SK-N-SH (cell line): ENCODE data around the gene MTUS2.

Source experiments
- EP300 ChIP-seq, 2 experiments: IDR thresholded peaks; 2 replicates each; pipeline versions ENCODE4 v1.4.0 to v1.6.1; 2012; ENCODE audit warnings: borderline replicate concordance in 1 of 2, low read depth in 1 of 2, low read length in 1 of 2
- POLR2AphosphoS5 ChIP-seq: IDR thresholded peaks from 2 replicates; pipeline ENCODE4 v1.6.1; 2012; ENCODE audit warnings: low read depth, low read length
- RAD21 ChIP-seq: IDR thresholded peaks from 2 replicates; pipeline ENCODE4 v1.6.1; 2012; ENCODE audit warnings: mild to moderate bottlenecking, low read length
- TEAD4 ChIP-seq: IDR thresholded peaks from 2 replicates; pipeline ENCODE4 v1.4.0; 2012; ENCODE audit warnings: mild to moderate bottlenecking, borderline replicate concordance; ENCODE audit not compliant: insufficient read depth
- TF ChIP-seq, protein P1 (sequence below): fragments of 200-600 bp; sonication (generic); IDR thresholded peaks from 2 replicates; pipeline ENCODE4 v1.6.1; 2017; ENCODE audit warnings: antibody characterized with exemption, mild to moderate bottlenecking, moderate library complexity
- TF ChIP-seq, protein P2 (sequence below): IDR thresholded peaks from 2 replicates; pipeline ENCODE4 v1.4.0; 2012; ENCODE audit warnings: low read depth
- TF ChIP-seq, protein P3 (sequence below): IDR thresholded peaks from 2 replicates; pipeline ENCODE4 v1.4.0; 2012; ENCODE audit warnings: low read depth, borderline replicate concordance

DNA sequence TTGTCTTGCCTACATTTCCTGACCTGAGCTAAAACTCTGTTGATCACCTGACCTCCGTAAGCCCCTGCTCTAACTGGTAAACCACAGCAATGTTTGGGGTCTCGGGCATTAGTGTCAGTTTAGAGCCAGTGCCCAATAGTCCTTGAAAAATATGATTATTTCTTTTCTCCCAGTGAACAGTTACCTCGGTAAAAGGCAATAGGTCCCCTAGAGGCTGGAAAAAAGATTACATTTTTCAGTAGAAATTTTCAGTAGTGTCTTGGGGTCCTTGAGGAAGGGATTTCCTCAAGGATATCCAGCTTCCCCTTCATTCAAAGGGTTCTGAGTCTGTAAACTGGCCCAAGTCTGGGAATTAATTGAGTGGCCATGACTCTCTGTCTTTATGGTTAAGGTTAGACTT, 597.9 kb downstream of the MTUS2 start:
- TF ChIP-seq POLR2AphosphoS5 (no peak), RAD21 (no peak), EP300 (IDR thresholded peaks at IDR 0.05; ENCODE audit: borderline replicate concordance in 1 of 2, low read depth in 1 of 2, low read length in 1 of 2) (no peak), TEAD4 (no peak)
- TF ChIP-seq, protein P1, sequence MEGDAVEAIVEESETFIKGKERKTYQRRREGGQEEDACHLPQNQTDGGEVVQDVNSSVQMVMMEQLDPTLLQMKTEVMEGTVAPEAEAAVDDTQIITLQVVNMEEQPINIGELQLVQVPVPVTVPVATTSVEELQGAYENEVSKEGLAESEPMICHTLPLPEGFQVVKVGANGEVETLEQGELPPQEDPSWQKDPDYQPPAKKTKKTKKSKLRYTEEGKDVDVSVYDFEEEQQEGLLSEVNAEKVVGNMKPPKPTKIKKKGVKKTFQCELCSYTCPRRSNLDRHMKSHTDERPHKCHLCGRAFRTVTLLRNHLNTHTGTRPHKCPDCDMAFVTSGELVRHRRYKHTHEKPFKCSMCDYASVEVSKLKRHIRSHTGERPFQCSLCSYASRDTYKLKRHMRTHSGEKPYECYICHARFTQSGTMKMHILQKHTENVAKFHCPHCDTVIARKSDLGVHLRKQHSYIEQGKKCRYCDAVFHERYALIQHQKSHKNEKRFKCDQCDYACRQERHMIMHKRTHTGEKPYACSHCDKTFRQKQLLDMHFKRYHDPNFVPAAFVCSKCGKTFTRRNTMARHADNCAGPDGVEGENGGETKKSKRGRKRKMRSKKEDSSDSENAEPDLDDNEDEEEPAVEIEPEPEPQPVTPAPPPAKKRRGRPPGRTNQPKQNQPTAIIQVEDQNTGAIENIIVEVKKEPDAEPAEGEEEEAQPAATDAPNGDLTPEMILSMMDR: peak; percentile 23; the same call in 1 of the 2 replicates
- TF ChIP-seq, protein P2, sequence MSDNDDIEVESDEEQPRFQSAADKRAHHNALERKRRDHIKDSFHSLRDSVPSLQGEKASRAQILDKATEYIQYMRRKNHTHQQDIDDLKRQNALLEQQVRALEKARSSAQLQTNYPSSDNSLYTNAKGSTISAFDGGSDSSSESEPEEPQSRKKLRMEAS: no peak
- TF ChIP-seq, protein P3, sequence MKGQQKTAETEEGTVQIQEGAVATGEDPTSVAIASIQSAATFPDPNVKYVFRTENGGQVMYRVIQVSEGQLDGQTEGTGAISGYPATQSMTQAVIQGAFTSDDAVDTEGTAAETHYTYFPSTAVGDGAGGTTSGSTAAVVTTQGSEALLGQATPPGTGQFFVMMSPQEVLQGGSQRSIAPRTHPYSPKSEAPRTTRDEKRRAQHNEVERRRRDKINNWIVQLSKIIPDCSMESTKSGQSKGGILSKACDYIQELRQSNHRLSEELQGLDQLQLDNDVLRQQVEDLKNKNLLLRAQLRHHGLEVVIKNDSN: no peak
